K562 (cell line): ENCODE data around the gene FCSK. TPM values are rescaled to one million over a fixed set of nuclear protein-coding genes. Genes with fewer than 3 reads are reported as not detected.

Source experiments
- CBX2 ChIP-seq: fragments of 200-600 bp; sonication (generic); IDR thresholded peaks from one replicate; pipeline ENCODE4 v1.6.1; 2012; ENCODE audit warnings: mild to moderate bottlenecking, low read length, inconsistent platforms; ENCODE audit not compliant: insufficient read depth, poor library complexity, severe bottlenecking
- CC2D1A ChIP-seq: fragments of 450-650 bp; IDR thresholded peaks from 2 replicates; pipeline ENCODE4 v1.6.1; 2017; ENCODE audit warnings: mild to moderate bottlenecking
- CCNT2 ChIP-seq: IDR thresholded peaks from 2 replicates; pipeline ENCODE4 v1.6.1; 2011; ENCODE audit warnings: borderline replicate concordance, low read depth, mild to moderate bottlenecking, moderate library complexity, mixed read lengths, low read length; ENCODE audit not compliant: insufficient read length; ENCODE audit errors: extremely low read depth
- CHCHD3 ChIP-seq: fragments of 250-450 bp; sonication (Bioruptor Pico); IDR thresholded peaks from 2 replicates; pipeline ENCODE4 v2.1.2; 2022; ENCODE audit warnings: mild to moderate bottlenecking
- CTCF ChIP-seq, 3 experiments: IDR thresholded peaks in 2 of 3; conservative IDR thresholded peaks in 1 of 3; 2 replicates each; pipeline ENCODE4 v1.5.1; 2011 to 2012; ENCODE audit warnings: low read length in 3 of 3, mild to moderate bottlenecking in 3 of 3, control low read depth in 2 of 3, improper control_type of control experiment in 1 of 3, inconsistent platforms in 1 of 3, low read depth in 1 of 3, mixed read lengths in 1 of 3, moderate library complexity in 1 of 3; ENCODE audit not compliant: insufficient read depth in 2 of 3
- EHMT2 ChIP-seq: fragments of 450-650 bp; IDR thresholded peaks from 2 replicates; pipeline ENCODE4 v1.6.1; 2018; ENCODE audit warnings: antibody characterized with exemption
- ESRRB ChIP-seq: fragments of 250-450 bp; sonication (Bioruptor Pico); IDR thresholded peaks from 2 replicates; pipeline ENCODE4 v1.5.0; 2020; ENCODE audit warnings: mild to moderate bottlenecking, moderate library complexity, borderline replicate concordance
- FOXA1 ChIP-seq: fragments of 450-650 bp; IDR thresholded peaks from 2 replicates; pipeline ENCODE4 v1.6.1; 2016; ENCODE audit warnings: mild to moderate bottlenecking, borderline replicate concordance
- GATAD2A ChIP-seq: fragments of 450-650 bp; IDR thresholded peaks from 2 replicates; pipeline ENCODE4 v1.6.1; 2017
- HINFP ChIP-seq: fragments of 450-650 bp; conservative IDR thresholded peaks from 2 replicates; pipeline ENCODE4 v1.6.1; 2016; ENCODE audit warnings: missing genetic modification characterization, low read depth, mild to moderate bottlenecking, control low read depth, missing compliant biosample characterization
- MCM2 ChIP-seq: fragments of 450-650 bp; IDR thresholded peaks from 2 replicates; pipeline ENCODE4 v1.6.1; 2017; ENCODE audit warnings: low read depth, mild to moderate bottlenecking
- NFRKB ChIP-seq: fragments of 450-650 bp; IDR thresholded peaks from 2 replicates; pipeline ENCODE4 v1.6.1; 2016; ENCODE audit warnings: low read depth
- NKRF ChIP-seq: fragments of 450-650 bp; IDR thresholded peaks from 2 replicates; pipeline ENCODE4 v1.6.1; 2016; ENCODE audit warnings: borderline replicate concordance
- POU5F1 ChIP-seq: fragments of 150-350 bp; IDR thresholded peaks from 2 replicates; pipeline ENCODE4 v1.6.1; 2014; ENCODE audit warnings: borderline replicate concordance, low read length, low read depth, mild to moderate bottlenecking; ENCODE audit not compliant: partially characterized antibody
- PRPF4 ChIP-seq: fragments of 200-400 bp; formaldehyde crosslinking; IDR thresholded peaks from one replicate; pipeline ENCODE4 v1.6.1; 2017; ENCODE audit warnings: low read length, low read depth, mild to moderate bottlenecking; ENCODE audit not compliant: insufficient read depth, poor library complexity, severe bottlenecking
- TAF7 ChIP-seq: fragments of 450-650 bp; IDR thresholded peaks from 2 replicates; pipeline ENCODE4 v1.6.1; 2016; ENCODE audit warnings: missing genetic modification characterization, missing compliant biosample characterization
- TGIF2 ChIP-seq: sonication (generic); formaldehyde crosslinking; IDR thresholded peaks from 2 replicates; pipeline ENCODE4 v1.8.1; 2022; ENCODE audit warnings: mild to moderate bottlenecking, missing genetic modification reagents, moderate library complexity
- ZBTB12 ChIP-seq: fragments of 250-450 bp; sonication (Bioruptor Pico); IDR thresholded peaks from 2 replicates; pipeline ENCODE4 v1.4.0; 2020
- ZBTB43 ChIP-seq: sonication (generic); formaldehyde crosslinking; IDR thresholded peaks from 2 replicates; pipeline ENCODE4 v1.8.0; 2023; ENCODE audit warnings: mild to moderate bottlenecking, missing genetic modification reagents
- ZC3H8 ChIP-seq: fragments of 450-650 bp; IDR thresholded peaks from 2 replicates; pipeline ENCODE4 v1.6.1; 2017
- ZNF57 ChIP-seq: fragments of 450-650 bp; formaldehyde crosslinking; IDR thresholded peaks from 2 replicates; pipeline ENCODE4 v1.4.0; 2020; ENCODE audit warnings: mild to moderate bottlenecking, moderate library complexity
- ZNF778 ChIP-seq: fragments of 450-650 bp; formaldehyde crosslinking; IDR thresholded peaks from 2 replicates; pipeline ENCODE4 v1.4.0; 2020; ENCODE audit warnings: mild to moderate bottlenecking, moderate library complexity
- polyA plus RNA-seq, 8 experiments: library from polyadenylated mRNA; depleted of rRNA in 4 of 8; stranded (reverse) in 5 of 8; unstranded in 3 of 8; fragments of >200 nt; fragmentation: Nextera tagmentation in 2 of 8; fragmentation: Illumina TruSeq in 1 of 8; extraction: Ambion mirVana in 2 of 8; extraction: Trizol in 1 of 8; gene quantifications; 2 replicates each; pipeline versions ENCODE4 v1.2.1 to v1.2.3, GENCODE V29; 2011 to 2014; ENCODE audit warnings: inconsistent platforms in 1 of 8, missing spikeins in 1 of 8
- total RNA-seq, 7 experiments: library from RNA; depleted of rRNA in 6 of 7; stranded (reverse); fragments of >200 nt in 6 of 7; fragmentation: Illumina TruSeq in 2 of 7; extraction: Trizol in 2 of 7; gene quantifications; 2 replicates each; pipeline versions ENCODE4 v1.2.1 to v1.2.3, GENCODE V29; 2011 to 2021; ENCODE audit warnings: low replicate concordance in 1 of 7

Gene FCSK
- total and polyA plus RNA-seq, 9 of the 15 experiments (the other 6 are each of a cell fraction or from before 2014, with no cell fraction given) = 0.92 to 18.6 (median 8.3) TPM

- TF ChIP-seq ZBTB43 (CRISPR knock-in tag) (no peak), CHCHD3 (no peak), GATAD2A (no peak), MCM2 (no peak), ZBTB12 (CRISPR knock-in tag) (no peak), PRPF4 (no peak), CTCF (IDR thresholded peaks at IDR 0.05 in 2 of 3, conservative IDR thresholded peaks at IDR 0.05 in 1 of 3; ENCODE audit: insufficient read depth in 2 of 3, low read depth in 1 of 3, low read length in 3 of 3) (no peak), ESRRB (CRISPR knock-in tag) (no peak), POU5F1 (no peak), TAF7 (tag) (0 out of 2 replicates have a peak, but pooled peaks have one; percentile 26), HINFP (tag) (no peak), NKRF (no peak), FOXA1 (no peak), ZNF57 (CRISPR knock-in tag) (no peak), CCNT2 (no peak), CBX2 (no peak), EHMT2 (no peak), NFRKB (no peak), CC2D1A (no peak), ZNF778 (CRISPR knock-in tag) (no peak), ZC3H8 (no peak), TGIF2 (CRISPR knock-in tag) (no peak)
Observed at GRCh38 chr16:70437017-70437581, 17.3 kb upstream of the FCSK start (continued).
